Anterior cingulate cortex (tissue), 58 donors: ENCODE measurements around the gene AHR.
"Not testable (repeated sequence)": the region's sequence is repeated elsewhere in the genome, so short reads cannot be mapped to it uniquely, and the experiment has no call there.

Experiments used
- DNase-seq, 58 donors: peaks; one replicate each; lab custom pipeline; 2025; lab: John Stamatoyannopoulos, UW

The AHR gene

GRCh38 chr7:17329440-17329839 is 31.0 kb downstream of the AHR start:
- DNase-seq, result no peak

- DNase-seq, result no peak
These were observed 33.5 kb downstream of the AHR start for GRCh38 chr7:17331891-17332501.

DNA sequence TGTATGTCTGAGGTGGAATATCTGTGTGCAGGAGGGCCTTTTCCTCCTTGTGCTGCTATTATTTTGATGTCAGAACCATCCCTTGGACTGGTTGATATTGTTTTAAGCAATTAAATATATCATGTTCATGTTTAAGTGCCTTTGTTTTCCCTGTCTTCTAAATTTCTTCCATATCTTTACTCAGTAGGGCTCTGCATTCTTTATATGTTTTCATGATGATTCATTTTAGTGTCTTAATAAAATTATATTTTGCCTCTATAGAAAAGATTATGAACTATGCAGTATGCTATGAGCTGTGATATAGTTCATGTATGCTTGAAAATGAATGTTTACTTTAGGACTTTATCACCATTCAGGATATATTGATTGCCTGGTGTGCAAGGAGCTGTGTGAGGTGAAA is 34.8 kb downstream of the AHR start:
- no peak for DNase-seq

DNA sequence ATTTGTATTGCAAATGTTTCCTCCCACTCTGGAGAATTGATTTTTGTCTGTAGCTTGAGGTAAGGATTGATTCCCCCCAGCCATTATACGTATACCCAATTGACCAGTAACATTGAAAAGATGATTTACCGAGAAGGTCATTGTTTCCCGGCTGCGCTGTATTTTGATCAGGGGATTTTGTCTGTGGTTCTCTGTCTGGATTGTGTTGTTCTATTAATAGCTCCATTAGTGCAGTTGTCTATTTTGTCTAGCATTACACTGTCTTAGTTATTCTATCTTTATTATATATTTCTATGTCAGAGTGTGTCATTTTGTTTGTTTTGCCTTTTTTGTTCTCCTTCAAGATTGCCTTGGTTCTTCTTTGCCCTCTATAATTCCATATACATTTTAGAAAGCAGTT is 37.7 kb downstream of the AHR start:
- DNase-seq, result no peak

DNA sequence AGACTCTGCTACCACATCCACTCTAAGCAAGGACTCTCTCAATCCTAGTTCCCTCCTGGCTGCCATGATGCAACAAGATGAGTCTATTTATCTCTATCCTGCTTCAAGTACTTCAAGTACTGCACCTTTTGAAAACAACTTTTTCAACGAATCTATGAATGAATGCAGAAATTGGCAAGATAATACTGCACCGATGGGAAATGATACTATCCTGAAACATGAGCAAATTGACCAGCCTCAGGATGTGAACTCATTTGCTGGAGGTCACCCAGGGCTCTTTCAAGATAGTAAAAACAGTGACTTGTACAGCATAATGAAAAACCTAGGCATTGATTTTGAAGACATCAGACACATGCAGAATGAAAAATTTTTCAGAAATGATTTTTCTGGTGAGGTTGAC is 40.7 kb downstream of the AHR start:
- DNase-seq, result no peak

DNA sequence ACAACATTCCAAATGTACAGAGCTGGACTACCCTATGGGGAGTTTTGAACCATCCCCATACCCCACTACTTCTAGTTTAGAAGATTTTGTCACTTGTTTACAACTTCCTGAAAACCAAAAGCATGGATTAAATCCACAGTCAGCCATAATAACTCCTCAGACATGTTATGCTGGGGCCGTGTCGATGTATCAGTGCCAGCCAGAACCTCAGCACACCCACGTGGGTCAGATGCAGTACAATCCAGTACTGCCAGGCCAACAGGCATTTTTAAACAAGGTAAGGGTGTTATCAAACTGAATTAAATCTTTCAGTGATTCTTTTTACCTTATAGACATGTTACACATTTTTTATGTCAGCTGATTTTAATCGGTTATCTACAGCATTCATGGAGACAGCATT is 41.5 kb downstream of the AHR start:
- DNase-seq, result peak in 2 of 58 donors; percentile 2

- no peak for DNase-seq
These were observed 42.2 kb downstream of the AHR start for GRCh38 chr7:17340655-17341054.

DNA sequence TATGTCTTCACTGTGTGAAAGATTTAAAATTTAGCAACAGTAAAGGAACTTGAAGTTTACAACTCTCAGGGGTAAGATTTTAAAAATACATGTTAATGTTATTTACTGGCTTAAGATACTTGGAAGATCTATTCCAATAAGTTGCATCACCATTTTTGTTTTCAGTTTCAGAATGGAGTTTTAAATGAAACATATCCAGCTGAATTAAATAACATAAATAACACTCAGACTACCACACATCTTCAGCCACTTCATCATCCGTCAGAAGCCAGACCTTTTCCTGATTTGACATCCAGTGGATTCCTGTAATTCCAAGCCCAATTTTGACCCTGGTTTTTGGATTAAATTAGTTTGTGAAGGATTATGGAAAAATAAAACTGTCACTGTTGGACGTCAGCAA is 44.3 kb downstream of the AHR start:
- no peak for DNase-seq

DNA sequence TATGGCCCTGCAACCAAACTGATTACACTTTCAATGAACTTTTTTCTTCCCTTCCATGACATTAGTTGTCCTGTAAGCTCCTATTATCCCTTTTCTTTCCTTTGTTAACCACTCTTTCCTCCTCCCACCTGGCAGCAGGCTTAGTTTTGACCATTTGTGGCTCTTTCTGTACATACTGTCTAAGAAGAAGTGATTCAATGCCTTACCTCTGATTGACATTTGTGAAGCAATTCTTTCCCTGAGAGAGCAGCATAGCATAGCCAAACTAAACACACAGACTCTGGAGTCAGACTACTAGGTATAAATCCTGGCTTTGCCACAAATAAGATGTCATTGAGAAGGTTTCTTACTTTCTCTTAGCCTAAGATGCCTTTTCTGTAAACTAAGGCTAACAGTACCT is 48.9 kb downstream of the AHR start:
- DNase-seq, result no peak

GRCh38 chr7:17348932-17349331 is 50.5 kb downstream of the AHR start:
- not testable (repeated sequence) for DNase-seq

DNA sequence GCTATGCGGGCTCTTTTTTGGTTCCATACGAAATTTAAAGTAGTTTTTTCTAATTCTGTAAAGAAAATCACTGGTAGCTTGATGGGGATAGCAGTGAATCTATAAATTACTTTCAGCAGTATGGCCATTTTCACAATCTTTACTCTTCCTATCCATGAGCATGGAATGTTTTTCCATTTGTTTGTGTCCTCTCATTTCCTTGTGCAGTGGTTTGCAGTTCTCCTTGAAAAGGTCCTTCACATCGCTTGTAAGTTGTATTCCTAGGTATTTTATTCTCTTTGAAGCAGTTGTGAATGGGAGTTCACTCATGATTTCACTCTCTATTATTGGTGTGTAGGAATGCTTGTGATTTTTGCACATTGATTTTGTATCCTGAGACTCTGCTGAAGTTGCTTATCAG is 51.9 kb downstream of the AHR start:
- DNase-seq, result not testable (repeated sequence)

- DNase-seq, result not testable (repeated sequence)
These were observed 55.4 kb downstream of the AHR start for GRCh38 chr7:17353650-17354419.

- no peak for DNase-seq
These were observed 56.0 kb downstream of the AHR start for GRCh38 chr7:17354473-17354872.

- no peak for DNase-seq
These were observed 56.6 kb downstream of the AHR start for GRCh38 chr7:17355050-17355449.

GRCh38 chr7:17357952-17358351 is 59.5 kb downstream of the AHR start:
- DNase-seq, result no peak

GRCh38 chr7:17359610-17360009 is 61.2 kb downstream of the AHR start:
- DNase-seq, result no peak

DNA sequence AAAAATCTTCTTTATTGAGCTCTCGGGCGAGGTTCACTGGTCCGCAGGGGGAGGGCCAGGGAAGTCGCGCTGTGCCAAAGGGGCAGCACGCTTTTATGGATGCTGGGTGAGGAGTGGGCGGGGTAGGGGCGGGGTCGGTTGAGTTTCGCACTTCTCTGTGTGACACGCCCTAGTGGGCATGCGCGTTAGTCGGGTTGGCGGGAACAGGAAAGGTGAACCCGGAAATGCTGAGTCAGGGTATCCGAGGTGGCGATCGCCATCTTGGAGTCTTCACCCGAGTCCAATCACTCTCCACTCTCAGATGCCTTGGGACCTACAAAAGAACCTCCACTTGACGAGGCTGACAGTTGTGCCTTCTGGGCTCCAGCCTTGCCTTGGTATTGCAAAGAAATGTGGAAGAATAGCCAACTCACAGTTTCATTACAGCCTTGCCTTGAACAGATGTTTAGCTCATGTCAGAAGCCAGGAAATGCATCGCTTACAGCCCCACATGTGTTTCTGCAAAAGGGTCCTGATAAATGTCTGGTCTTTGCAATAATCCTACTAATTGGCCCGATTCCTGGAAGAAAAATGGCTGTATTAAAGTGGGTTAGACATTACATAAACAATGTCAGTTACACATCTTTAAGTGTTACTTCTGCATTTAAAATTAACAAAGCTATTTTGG is 64.1 kb downstream of the AHR start:
- no peak for DNase-seq

GRCh38 chr7:17364671-17365070 is 66.2 kb downstream of the AHR start:
- DNase-seq, result no peak

- DNase-seq, result no peak
These were observed 67.3 kb downstream of the AHR start for GRCh38 chr7:17365775-17366174.

DNA sequence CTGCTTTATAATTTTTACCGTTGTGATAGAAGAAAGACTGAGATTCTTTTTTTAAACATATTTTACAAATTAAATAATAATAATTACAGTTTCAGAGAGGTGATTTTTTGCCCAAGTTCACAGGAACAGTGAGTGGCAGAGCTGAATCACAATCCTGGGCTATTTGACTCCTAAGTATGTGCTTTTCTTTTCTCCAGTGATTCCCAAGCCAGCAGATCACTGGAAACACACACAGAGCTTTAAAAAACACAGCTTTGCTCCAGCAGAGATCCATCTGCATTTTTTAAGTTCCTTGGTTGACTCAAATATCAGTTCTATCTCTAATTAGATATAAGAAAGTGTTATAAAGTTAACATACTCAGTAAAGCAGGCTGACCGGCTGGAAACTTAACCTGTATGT is 69.0 kb downstream of the AHR start:
- DNase-seq, result no peak

DNA sequence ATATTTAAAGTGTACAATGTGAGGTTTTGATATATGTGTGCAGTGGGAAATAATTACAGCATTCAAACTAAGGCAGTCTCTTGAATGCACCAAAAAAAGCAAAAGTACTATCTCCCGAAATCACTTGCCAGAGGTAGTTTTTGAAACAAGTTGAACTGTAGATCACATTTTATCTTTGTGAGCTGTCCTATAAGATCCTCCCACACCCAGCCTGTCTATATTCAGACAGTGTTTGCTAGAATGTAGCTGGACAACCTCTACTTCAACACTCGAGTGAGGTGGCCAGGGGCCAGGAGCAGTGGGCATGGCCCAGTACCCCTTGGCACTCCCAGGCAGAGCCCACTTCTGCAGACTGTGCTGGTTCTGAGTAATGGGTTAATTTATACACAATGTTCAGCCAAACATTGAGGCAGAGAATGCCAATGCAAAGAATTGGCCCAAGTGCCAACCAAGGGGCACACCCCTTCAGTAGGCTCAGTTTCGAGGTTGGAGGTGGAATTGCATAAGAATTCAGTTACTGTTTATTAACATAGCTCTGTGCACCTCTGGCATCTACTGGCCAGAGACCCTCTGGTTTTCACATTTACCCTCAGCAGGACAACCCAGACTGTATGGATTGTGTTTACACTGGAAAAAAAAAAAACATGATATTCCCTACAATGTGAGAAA is 70.5 kb downstream of the AHR start:
- no peak for DNase-seq
